HG03196 (cell line): ENCODE data around the gene MSL3B.

ENCODE experiments used
- ATAC-seq: cut with Tn5 transposase; IDR thresholded peaks from one replicate; pipeline ENCODE4 v1.9.1; 2021; ENCODE audit not compliant: unreplicated experiment

MSL3B gene

DNA sequence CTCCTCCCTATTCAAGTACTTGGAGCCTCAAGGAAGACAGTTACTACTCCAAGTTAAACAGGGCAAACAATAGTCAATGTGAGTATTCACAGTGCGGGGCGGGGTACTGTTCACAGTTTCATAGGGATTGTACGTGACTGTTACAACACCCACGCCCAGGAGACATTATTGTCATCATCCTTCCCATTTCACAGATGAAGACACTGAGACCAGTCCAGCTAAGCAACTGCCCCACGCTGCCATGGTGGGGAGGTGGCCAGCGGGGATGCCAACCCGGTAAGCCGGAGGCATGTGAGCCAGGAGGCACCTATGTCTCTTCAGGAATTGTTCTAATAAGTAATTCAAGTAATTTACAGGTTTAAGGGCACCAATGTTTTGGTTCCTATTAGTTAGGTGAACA lies 14.8 kb downstream of the MSL3B start:
- ATAC-seq: no peak

DNA sequence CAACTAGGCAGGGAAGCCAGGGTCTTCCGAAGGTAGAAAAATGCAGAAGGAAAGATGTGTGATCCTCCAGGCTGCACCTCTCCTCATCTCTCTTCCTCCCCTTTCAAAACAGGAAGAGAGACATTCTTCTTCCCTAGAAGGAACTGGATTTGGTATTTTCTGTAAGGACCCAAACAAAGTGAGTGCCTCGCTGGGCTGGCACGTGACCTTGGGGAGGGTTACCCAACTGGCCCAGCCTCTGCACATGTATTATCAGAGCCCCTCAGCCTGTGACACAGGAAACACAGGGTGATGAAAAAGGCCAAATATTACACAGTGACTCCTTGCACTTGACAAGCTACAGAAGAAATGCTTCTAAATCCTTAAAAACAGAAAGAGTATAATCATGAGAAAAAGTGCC lies 16.1 kb downstream of the MSL3B start:
- no peak for ATAC-seq

DNA sequence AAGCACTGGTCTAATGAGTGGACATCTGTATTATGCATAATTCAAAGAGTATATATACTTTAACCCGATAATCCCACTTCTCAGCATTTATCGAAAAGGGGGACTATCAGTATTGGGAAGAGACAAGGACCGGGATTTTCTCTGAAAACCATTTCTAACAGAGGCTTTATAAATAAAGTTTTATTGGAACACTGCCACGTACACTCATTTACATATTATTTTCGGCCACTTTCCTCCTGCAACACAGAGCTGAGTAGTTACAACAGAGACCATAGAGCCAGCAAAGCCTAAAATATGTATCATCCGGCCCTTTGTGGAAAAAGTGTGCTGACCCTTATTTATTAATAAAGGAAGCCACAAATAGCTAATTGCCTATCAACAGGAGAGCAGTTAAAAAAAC lies 17.0 kb downstream of the MSL3B start:
- no peak for ATAC-seq

DNA sequence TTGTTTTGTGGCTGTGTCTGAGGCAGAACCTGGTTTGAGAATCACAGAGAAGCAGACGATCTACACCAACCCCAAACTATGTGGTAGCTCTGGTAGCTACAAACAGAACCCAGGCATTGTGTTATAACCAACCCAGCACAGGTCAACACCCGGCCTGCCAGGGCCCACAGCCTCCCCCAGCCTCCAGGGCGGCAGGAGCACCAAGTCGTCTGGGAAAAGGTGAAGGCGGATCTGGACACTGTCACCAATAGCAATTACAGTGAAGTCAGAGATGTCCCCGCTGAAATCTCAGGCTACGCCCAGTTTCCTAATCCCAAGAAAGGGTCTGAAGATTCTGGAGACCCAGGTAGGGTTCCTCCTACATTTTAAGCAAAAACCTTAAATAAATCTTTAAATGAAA lies 17.4 kb downstream of the MSL3B start:
- no peak for ATAC-seq

DNA sequence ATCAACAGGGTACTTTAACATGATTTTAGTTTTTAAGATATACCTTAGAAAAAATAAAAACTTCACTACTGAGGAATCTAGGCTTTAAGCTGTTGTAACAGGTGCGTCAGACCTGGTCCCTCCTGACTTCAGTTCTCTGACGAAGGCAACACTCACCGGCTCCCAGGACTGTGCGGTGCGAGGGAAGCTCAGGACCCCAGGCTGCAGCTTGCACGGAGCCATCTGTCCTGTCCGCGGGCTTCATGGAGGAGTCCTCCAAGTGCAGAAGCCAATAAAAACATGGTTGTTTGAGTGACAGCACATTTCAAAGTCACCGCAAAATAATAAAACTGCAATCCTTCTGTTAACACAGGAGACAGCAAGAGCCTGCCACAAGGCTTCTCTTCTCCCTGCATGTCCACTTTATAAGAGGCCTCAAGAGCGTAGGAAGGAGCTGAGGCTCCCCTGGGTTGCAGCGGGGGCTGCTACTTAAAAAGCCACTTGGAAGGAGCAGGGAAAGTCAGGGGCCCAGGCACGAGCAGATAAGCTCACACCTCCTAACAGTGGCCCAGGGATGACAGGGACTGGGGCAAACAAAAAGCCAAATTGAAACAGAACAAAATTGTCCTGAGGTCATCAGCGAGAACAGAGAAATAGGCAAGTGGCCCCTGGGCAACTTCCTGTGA lies 18.4 kb downstream of the MSL3B start:
- no peak for ATAC-seq

DNA sequence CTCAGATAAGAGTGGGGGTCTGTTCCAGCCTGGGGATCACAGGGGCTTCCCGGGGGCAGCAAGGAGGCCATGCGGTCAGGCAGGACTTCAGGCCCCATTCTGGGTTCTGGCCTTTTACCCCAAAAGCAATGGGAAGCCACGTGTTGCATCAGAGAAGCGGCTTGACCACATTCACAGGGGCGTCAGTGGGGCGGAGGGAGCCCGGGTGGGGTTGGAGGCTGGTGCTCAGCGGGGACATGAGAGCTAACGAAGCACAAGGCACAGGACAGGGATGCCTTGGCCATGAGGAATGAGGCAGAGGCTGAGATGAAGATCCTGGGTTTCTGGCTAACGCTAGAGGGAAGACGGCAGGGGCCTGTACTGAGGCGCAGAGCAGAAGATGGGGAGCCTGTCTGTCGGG lies 19.9 kb downstream of the MSL3B start:
- no peak for ATAC-seq

DNA sequence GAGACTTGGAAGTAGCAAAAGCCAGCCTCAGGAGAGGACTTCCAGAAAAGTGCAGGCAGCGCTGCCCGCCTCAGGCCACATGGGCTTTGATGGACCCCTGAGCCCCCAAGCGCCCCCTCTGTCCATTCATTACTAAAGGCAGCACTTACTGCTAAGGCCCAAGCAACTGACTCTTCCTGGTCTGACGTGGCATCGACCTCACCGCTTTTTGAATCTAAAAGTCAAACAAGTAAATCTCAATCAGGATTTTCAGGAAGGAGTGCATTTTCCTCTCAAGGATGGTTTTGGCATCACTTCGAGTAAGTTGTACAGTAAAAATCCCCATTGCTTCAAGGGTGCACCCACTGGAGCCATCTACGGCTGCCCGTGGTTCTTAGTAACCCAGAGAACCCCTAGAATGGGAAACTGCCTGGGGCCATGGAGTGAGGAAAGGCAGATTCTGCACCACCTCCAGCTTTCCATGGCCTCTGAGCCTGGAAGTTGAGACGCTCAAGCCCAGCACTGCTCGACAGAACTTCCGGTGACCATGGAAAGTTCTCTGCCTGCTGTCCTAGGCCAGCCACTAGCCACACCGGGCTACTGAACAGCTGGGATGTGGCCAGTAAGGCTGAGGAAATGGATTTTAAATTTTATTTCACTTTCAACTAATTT lies 20.8 kb downstream of the MSL3B start:
- ATAC-seq: no peak

DNA sequence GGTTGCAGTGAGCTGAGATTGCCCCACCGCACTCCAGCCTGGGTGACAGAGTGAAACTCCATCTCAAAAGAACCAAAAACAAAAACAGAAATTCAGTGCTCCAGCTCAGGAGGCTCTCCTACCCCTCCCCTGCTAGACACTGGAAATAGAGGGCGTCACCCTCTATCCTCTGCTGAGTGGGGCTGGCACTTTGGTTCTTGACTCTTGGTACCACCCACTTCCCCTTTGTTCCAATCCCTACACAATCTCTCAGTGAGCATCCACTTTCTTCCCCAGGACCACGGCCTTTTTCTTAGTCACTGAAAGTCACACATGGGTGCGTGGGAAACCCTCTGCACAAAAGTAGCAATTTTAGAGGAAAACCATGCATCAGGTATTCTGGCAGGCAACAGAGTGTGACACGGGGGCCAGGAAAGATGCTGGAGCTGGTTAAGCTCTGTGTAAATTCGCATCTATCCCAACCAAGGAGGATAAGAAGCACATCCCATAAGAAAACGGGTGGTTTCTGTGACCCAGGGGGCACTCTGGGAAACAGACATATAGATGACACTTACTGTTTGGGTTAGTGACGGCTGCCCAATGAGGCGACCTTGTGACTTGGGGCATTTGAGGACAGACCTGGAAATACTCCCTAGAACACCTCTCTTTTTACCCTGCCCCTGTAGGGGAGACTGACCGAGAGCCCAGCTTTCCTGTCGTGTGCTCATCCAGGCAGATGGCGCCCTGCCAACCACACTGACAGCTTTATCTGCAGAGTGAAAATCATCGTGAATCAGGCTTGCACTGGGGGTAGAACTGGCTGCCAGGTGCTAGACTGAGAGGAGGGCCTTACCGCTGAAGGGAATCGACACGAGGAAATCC lies 21.6 kb downstream of the MSL3B start:
- ATAC-seq: no peak

DNA sequence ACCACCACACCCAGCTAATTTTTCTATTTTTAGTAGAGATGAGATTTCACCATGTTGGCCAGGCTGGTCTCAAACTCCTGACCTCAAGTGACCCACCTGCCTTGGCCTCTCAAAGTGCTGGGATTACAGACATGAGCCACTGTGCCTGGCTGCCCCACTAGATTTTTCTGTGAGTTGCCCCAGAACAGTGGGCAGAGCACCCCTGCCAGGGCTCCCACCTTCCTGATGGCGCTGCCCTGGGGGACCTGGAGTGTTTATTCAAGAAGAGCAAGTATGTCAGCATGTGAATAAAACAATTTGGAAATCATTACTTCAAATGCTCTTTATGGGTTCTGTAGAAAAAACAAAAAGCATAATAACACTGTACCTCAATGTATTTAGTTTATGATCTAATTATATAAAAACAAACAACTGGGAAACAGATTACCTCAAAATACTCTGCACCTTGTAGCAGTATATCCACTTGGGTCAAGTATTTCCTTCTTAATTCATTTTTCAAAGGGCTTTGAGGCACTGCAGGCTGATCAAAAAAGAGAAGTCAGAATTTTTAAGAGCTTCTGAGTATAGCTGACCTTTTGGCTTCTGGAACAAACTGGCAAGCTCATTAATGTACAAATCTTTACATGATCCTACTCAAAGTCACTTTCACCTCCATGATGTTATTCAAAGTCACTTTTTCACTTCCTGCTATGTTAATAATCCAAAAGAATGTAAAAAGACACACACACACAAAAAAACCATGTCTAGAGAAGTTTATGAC lies 22.7 kb downstream of the MSL3B start:
- ATAC-seq: no peak

DNA sequence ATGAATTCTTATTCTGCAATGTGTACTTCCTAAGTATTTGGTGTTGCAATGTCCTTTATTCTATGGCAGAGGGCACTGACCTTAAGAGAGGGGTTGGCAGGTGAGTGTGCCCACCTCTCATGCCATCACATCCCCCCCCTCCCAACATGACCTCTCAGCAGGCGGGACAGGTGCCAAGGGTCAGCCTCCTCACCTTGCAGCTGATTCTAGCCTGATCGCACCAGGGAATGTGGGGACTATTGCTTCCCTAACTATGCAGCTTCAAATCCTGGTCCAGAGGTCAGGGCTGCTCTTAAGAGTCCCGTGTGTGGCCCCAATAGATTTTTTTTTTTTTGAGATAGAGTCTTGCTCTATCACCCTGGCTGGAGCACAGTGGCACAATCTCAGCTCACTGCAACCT lies 23.4 kb downstream of the MSL3B start:
- no peak for ATAC-seq

DNA sequence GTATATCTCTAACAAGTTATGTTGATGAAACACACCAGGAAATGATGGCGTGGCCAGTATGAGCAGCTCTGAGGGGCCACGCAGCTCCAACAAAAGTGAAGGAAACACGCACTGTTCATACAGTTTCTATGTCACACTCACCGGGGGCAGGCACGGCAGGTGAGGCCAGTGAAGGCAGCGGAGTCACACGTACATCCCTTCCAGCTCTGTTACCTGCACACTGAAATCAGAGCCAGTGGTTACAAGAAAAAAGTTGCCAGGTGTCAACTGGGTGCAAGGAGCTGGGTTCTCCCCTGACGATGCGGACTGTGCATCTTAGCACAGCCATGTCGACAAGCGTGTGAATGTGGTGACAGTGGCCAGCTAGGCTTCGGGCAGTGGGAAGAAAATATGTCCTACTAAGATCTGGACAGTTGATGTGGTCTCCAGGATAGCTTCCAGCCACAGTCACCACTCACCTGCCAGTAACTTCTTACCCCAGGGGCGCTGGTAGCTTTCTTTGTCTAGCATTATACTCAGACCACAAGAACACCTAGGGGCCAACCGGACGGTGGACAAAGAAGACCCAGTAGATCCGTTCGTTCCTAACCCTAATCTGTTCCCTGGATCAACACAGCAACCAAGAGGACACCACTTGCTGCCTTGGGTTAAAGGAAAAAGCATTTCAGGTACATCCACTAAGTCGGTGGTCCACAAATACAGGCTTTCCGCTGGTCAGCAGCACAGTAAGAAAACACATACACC lies 23.9 kb downstream of the MSL3B start:
- no peak for ATAC-seq

DNA sequence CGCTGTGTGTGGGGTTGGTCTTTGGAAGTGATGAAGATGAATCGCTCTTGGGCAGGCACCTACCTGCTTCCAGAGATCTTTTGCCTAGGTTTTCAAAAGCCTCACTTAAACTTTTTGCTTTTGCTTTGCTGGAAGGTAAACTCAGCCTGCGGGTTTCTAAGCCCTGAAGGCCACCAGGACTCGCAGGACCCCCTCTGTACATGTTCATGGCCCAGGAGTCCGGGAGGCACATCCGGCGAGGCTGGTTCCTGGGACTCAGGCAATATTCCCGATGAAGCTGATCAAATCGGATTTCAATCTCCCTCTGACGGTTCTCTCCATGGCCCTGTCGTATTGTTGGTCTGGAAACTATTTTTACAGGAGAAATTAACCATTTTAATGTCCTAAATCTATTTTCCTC lies 27.0 kb downstream of the MSL3B start:
- no peak for ATAC-seq

DNA sequence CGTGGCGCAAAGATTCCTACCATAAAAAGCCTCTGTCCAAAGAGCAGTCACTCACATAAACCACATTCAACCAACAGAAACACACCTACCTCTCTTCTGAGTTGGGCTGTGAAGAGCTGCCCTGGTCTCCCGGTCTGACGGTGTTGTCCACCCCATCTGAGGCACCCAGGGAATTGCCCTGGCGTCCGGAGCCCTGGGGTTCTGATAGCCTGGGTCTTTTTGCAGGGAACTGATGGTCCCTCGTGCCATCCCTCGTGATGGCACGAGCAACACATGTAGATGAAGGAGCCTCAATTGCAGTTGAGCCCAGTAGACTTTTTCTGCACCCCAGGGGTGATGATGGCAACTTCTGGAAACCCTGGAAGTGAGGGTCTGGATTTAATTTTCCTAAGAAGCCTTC lies 27.7 kb downstream of the MSL3B start:
- no peak for ATAC-seq

DNA sequence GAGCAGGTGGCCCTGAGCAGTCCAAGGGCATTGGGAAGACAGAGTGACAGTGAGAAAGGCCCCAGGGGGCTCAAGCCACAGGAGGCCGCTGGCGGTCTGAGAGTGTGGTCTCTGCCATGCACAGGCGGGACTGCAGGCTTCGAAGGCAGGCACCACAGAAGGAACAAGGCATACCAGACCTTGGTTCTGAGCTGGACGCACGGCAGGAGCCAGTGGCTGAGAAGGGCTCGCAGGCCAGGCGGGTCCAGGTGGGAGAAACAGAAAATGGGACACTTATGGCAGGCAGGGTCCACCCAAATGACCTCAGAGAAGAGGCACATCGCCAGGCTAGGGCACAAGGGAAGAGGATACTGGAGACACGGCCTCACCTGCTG lies 28.8 kb downstream of the MSL3B start:
- ATAC-seq: no peak

DNA sequence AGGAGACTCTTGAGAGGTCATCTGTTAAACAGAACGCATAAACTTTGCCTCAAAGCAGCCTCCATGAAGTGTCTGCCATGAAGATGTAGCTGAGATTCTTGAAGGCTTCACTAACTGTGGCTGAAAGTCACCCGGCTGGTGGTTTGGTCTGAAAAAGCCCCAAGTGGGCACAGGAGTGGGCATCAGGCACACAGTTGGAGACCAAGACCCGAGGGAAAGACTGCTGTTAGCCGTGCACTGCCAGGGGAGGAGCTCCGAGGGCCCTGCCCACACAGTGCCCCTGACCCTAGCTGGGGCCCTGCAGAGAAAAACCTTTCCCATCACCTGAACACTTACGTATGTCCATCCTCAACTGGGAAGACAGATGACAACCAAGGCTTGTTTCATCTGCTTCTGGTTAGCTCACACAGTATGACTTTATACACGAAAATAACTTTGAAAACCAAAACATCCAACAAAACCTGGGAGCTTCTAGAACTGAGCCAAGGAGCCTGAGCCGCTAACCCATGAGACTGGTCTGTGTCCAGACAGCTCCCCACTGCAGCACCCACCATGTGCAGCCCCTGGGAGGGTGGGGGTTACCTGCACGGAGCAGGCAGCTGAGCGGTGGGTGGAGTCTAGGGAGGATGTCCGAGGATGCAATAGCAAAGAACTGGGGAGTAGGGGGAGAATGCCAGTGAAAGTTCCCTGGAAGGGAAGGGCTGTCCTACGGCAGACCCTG lies 29.3 kb downstream of the MSL3B start:
- no peak for ATAC-seq

DNA sequence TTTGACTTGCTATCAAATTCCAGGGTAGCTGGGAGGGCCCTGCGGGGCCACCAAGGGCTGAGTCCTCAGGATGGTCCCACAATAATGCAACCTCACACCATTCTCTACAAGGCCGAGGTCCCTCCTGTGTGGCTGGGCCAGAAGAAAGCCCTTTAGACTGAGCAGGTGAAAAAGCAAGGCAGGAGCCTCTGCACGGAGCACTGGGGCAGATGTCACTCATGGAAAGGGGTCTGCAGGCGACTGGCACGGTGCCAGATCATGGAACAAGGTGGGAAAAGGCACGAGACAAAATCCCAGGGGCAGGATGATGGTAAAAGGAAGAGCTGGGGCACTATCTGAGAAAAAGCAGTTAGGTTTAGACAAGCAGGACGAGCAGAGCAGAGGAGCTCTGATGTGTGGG lies 29.9 kb downstream of the MSL3B start:
- ATAC-seq: no peak

DNA sequence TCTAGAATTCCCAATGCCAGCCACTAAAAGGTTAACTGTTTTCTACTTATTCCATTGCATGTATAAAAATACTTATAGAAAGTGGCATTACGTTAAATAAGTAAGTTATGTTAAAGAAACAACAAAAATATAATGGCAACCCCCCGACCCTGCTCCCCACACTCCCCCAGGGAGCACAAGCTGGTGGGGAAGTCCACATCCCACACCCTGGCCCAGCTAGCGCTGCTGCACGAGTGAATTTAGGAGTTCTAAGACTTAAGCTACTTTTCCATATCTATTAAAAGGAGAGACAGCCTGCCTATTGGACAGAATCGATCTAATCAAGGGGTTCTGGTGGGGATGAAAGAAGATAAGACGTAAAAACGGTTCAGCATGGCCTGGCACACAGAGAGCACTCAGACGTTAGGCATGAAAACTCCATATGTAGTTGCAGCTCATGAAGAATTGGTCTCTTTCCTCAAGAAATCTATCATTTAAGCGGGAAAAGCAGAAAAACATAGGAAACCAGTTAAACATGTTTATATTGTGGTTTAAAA lies 30.4 kb downstream of the MSL3B start:
- ATAC-seq: no peak

DNA sequence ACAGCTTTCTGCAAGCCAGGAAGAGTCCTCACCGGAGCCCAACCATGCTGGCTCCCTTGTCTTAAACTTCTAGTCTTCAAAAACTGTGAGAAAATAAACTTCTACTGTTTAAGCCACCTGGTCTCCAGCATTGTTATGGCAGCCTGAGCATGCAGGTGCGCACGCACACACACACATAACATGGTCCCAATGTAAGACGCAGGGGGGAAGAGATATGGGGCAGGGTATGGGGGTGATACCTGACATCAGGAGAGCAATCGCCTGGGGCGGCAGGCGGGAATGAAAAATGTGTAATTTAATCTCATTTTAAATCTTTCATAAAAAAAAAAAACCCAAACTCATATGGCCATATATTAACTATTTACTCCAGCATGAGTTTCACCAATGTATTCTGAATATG lies 31.8 kb downstream of the MSL3B start:
- no peak for ATAC-seq

DNA sequence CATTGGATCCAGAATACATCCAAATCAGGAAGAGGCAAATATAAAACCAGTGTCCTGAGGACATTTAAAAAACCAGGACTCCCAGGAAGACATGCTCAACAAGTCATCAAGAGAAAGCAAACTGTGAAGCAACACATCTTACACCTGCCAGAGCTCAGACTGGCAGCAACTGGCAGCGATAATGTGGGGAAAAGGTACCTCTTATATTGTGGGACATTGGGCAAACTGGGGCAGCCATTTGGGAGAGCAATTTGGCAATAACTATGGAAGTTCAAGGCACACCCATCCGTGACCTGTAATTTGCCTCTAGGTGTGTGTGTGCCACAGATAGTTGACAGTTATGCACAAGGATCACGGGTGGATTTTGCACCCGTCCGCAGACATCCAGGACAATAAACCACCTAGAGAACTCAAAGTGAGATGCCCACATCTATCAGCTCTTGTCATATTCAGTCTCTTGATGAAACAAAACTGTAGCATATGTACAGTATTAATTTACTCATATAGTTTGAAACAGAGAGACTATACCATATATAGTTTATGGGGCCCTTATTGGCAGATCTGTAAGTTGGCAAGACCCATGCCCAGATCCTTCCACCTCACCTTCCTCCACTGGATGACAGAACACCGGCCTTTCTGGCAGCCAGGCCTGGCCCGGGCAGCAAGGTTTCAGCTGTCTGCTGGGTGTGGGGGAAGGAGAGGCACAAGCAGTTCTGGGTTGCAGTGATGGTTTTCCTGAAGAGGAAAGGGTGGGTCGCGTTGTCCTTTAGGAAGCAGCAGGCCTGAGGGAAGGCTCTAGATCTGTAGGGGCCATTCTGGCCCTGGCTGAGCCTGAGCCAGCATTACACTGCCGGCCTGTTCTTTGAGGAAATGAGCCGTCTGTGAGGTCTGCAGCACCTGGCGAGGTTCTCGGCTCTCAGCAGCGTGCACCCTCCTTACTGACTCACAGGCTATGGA lies 32.7 kb downstream of the MSL3B start:
- no peak for ATAC-seq
